Endothelial cell of umbilical vein (primary cell): ENCODE measurements around the gene SP6. TPM values are rescaled to one million over a fixed set of nuclear protein-coding genes. Genes with fewer than 3 reads are reported as not detected.

Source experiments
- BruUV-seq: library from RNA; stranded (reverse); fragments of 400-500 nt; replicated peaks from 2 replicates; lab custom pipeline; 2021; lab: Mats Ljungman, UMichigan
- CTCF ChIA-PET: fragments of 300-600, 350-600 bp; sonication (Branson Sonifier 250); formaldehyde crosslinking; loops from one replicate; lab custom pipeline; 2021; ENCODE audit warnings: antibody characterized with exemption, inconsistent platforms; lab: Charles Lee
- POLR2A ChIA-PET: fragments of 300-600, 350-600 bp; sonication (Branson Sonifier 250); formaldehyde crosslinking; loops from one replicate; lab custom pipeline; 2021; ENCODE audit warnings: antibody characterized with exemption, inconsistent platforms; lab: Charles Lee
- DNase-seq: peaks from one replicate; pipeline ENCODE4 v3.0.0-alpha.2; 2011; ENCODE audit warnings: low read depth, low spot score
- FAIRE-seq: peaks from 2 replicates; lab custom pipeline; 2011; peaks lifted over from hg19 to GRCh38; lab: Jason Lieb, UNC
- H2AFZ ChIP-seq: 2 replicates; pipeline ENCODE4 v1.6.0; 2012; ENCODE audit warnings: low read depth, low read length, control low read depth, inconsistent platforms
- H3K27ac ChIP-seq: 2 replicates; pipeline ENCODE4 v1.5.1; 2011; ENCODE audit warnings: low read depth, mild to moderate bottlenecking, control low read depth, low read length, moderate library complexity; ENCODE audit not compliant: insufficient read depth
- H3K27me3 ChIP-seq, 2 experiments: 2 replicates each; pipeline versions ENCODE4 v1.6.0 to v1.6.1; 2011; ENCODE audit warnings: low read length in 2 of 2, mixed read lengths in 1 of 2; ENCODE audit not compliant: control insufficient read depth in 2 of 2, insufficient read depth in 2 of 2
- H3K36me3 ChIP-seq, 2 experiments: 2 replicates in 1 of 2; 3 replicates in 1 of 2; pipeline ENCODE4 v1.5.1; 2011; ENCODE audit warnings: low read length in 2 of 2, mild to moderate bottlenecking in 1 of 2, moderate library complexity in 1 of 2; ENCODE audit not compliant: control insufficient read depth in 2 of 2, insufficient read depth in 2 of 2; ENCODE audit errors: extremely low read depth in 1 of 2
- H3K4me1 ChIP-seq: 3 replicates; pipeline ENCODE4 v1.5.1; 2011; ENCODE audit warnings: mild to moderate bottlenecking, low read length; ENCODE audit not compliant: control insufficient read depth, insufficient read depth; ENCODE audit errors: extremely low read depth
- H3K4me2 ChIP-seq: 2 replicates; pipeline ENCODE4 v1.6.1; 2011; ENCODE audit warnings: low read length, control low read depth, mixed read lengths; ENCODE audit not compliant: insufficient read depth
- H3K4me3 ChIP-seq, 3 experiments: fragments of 200-600 bp in 1 of 3; sonication (generic), shearing (Covaris generic) in 1 of 3; replicated peaks in 1 of 3; 2 replicates each; pipeline ENCODE4 v1.5.1; 2011 to 2016; ENCODE audit warnings: control low read depth in 3 of 3, low read length in 3 of 3, mild to moderate bottlenecking in 2 of 3, inconsistent platforms in 1 of 3, low read depth in 1 of 3, moderate library complexity in 1 of 3; ENCODE audit not compliant: insufficient read depth in 1 of 3
- H3K79me2 ChIP-seq: 2 replicates; pipeline ENCODE4 v1.6.0; 2012; ENCODE audit warnings: low read length, inconsistent platforms; ENCODE audit not compliant: control insufficient read depth, insufficient read depth
- H3K9ac ChIP-seq: replicated peaks from 2 replicates; pipeline ENCODE3; 2011; ENCODE audit warnings: low read length, control low read depth; ENCODE audit not compliant: insufficient read depth; ENCODE audit errors: extremely low read depth
- H3K9me1 ChIP-seq: replicated peaks from 3 replicates; pipeline ENCODE4 v1.6.0; 2011; ENCODE audit warnings: mild to moderate bottlenecking, low read length; ENCODE audit not compliant: control insufficient read depth, insufficient read depth; ENCODE audit errors: extremely low read depth
- H3K9me3 ChIP-seq: replicated peaks from 2 replicates; pipeline ENCODE4 v1.5.1; 2012; ENCODE audit warnings: low read length, inconsistent platforms; ENCODE audit not compliant: control insufficient read depth, insufficient read depth
- H4K20me1 ChIP-seq: replicated peaks from 2 replicates; pipeline ENCODE3; 2011; ENCODE audit warnings: mild to moderate bottlenecking, low read length; ENCODE audit not compliant: control insufficient read depth, insufficient read depth; ENCODE audit errors: extremely low read depth
- CTCF ChIP-seq, 2 donors: IDR thresholded peaks; 1 replicate in 1 of 2; 2 replicates in 1 of 2; pipeline ENCODE4 v1.5.1; 2011; ENCODE audit warnings: low read length in 2 of 2, mild to moderate bottlenecking in 2 of 2, moderate library complexity in 2 of 2, control low read depth in 1 of 2, inconsistent platforms in 1 of 2, low read depth in 1 of 2; ENCODE audit not compliant: insufficient read depth in 1 of 2; ENCODE audit errors: extremely low read depth in 1 of 2
- EZH2 ChIP-seq: IDR thresholded peaks from 2 replicates; pipeline ENCODE4 v1.6.1; 2012; ENCODE audit warnings: borderline replicate concordance, low read depth, mild to moderate bottlenecking, moderate library complexity, low read length, inconsistent platforms; ENCODE audit not compliant: severe bottlenecking
- FOS ChIP-seq: IDR thresholded peaks from 2 replicates; pipeline ENCODE4 v1.6.1; 2011; ENCODE audit warnings: mild to moderate bottlenecking, low read length, moderate library complexity, borderline replicate concordance; ENCODE audit not compliant: insufficient read depth
- GATA2 ChIP-seq: IDR thresholded peaks from 2 replicates; pipeline ENCODE4 v1.7.0; 2011; ENCODE audit warnings: low read depth, mild to moderate bottlenecking, moderate library complexity, mixed read lengths, low read length; ENCODE audit not compliant: insufficient read length, insufficient read depth
- JUN ChIP-seq: IDR thresholded peaks from 2 replicates; pipeline ENCODE4 v1.6.1; 2011; ENCODE audit warnings: borderline replicate concordance, low read depth; ENCODE audit not compliant: insufficient read length, insufficient read depth
- MAX ChIP-seq: IDR thresholded peaks from 2 replicates; pipeline ENCODE4 v1.6.1; 2011; ENCODE audit not compliant: insufficient read depth, insufficient read length
- MYC ChIP-seq: IDR thresholded peaks from one replicate; pipeline ENCODE4 v1.6.1; 2011; ENCODE audit warnings: mild to moderate bottlenecking, low read depth, low read length
- POLR2A ChIP-seq: IDR thresholded peaks from 2 replicates; pipeline ENCODE4 v1.6.1; 2012; ENCODE audit warnings: low read depth, mild to moderate bottlenecking, control low read depth, low read length
- POLR2AphosphoS5 ChIP-seq: IDR thresholded peaks from 2 replicates; pipeline ENCODE4 v1.6.1; 2012; ENCODE audit warnings: low read depth, mild to moderate bottlenecking, control low read depth, low read length, moderate library complexity; ENCODE audit not compliant: insufficient read depth
- dilution Hi-C: fragments of 300-500 bp; cut with MboI; formaldehyde crosslinking; loops from one replicate; pipeline ENCODE4 v1.15.0; 2019; ENCODE audit warnings: low sequenced_read_pairs; ENCODE audit not compliant: extremely low pct_ligation_motif_present
- intact Hi-C: fragments of 100-400 bp; cut with micrococcal nuclease; formaldehyde crosslinking; loops from one replicate; pipeline ENCODE4 v1.10.0; 2022
- polyA plus RNA-seq, 4 experiments: library from polyadenylated mRNA; depleted of rRNA in 3 of 4; stranded (reverse) in 3 of 4; unstranded in 1 of 4; fragments of >200 nt; gene quantifications; 2 replicates each; pipeline versions ENCODE4 v1.2.1 to v1.2.3, GENCODE V29; 2011 to 2012; ENCODE audit warnings: missing spikeins in 1 of 4
- total RNA-seq: library from RNA; stranded (reverse); gene quantifications from 2 replicates; pipeline ENCODE4 v1.2.3, GENCODE V29; 2021

The SP6 gene
- total and polyA plus RNA-seq, 2 donors (not counting 3 experiments of a cell fraction or from before 2014, with no cell fraction given): 0.11 to 1.3 TPM

- no peak for TF ChIP-seq FOS
- no peak for TF ChIP-seq JUN
- TF ChIP-seq POLR2A: no peak
- no peak for TF ChIP-seq MYC
- no peak for TF ChIP-seq CTCF (IDR thresholded peaks at IDR 0.05; ENCODE audit: extremely low read depth in 1 of 2, insufficient read depth in 1 of 2, low read depth in 1 of 2, low read length in 2 of 2)
- no peak for TF ChIP-seq GATA2
- TF ChIP-seq EZH2: no peak
- no peak for TF ChIP-seq MAX
- no peak for TF ChIP-seq POLR2AphosphoS5
- Histone ChIP-seq H3K4me1 (peaks cover 6% of the 10 kb centered on the region), H3K27me3 (no peaks in the 10 kb centered on the region), H4K20me1 (no peaks in the 10 kb centered on the region), H3K9me3 (no peaks in the 10 kb centered on the region), H3K36me3 (peaks cover 3 to 54% of the 10 kb centered on the region in 2 experiments), H3K9me1 (no peaks in the 10 kb centered on the region), H3K27ac (no peak overlapping the region), H3K9ac (no peak overlapping the region), H2AFZ (no peak overlapping the region), H3K79me2 (no peaks in the 10 kb centered on the region), H3K4me2 (no peak overlapping the region), H3K4me3 (no peak overlapping the region)
- intact Hi-C loops (no loop called here), dilution Hi-C loops (no loop called here)
- DNase-seq: no peak
- FAIRE-seq: no peak
- ChIA-PET CTCF (interaction anchor here (0.8 kb wide), 1 partner anchor 74 kb away, joined by 3 read pairs; no protein-coding TSS in a partner anchor), POLR2A (no interaction called here)
- no TSS peak for BruUV-seq
These were observed 35.7 kb downstream of the SP6 start for GRCh38 chr17:47815106-47815918.
